ENCODE measurements around the gene FZD7.

DNA sequence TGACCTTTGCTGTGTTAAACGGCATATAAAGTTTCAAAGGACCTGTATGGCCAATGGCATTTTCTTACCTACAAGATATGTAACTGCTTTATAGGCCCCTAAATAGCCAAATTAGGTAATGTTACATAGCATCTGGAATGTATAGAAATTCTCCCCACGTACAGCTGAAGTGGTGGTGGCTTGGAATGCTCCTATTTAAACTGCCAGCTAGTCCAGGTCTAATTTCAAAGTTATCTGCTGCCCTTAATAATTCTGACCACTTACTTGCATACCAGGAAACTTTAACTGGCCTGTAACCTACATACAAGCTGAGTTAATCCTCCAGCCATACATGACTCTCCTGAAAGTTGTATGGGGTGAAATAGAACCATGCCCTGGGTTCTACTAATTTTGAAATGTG, 40.7 kb downstream of the FZD7 start:
- TF ChIP-seq, protein P1, sequence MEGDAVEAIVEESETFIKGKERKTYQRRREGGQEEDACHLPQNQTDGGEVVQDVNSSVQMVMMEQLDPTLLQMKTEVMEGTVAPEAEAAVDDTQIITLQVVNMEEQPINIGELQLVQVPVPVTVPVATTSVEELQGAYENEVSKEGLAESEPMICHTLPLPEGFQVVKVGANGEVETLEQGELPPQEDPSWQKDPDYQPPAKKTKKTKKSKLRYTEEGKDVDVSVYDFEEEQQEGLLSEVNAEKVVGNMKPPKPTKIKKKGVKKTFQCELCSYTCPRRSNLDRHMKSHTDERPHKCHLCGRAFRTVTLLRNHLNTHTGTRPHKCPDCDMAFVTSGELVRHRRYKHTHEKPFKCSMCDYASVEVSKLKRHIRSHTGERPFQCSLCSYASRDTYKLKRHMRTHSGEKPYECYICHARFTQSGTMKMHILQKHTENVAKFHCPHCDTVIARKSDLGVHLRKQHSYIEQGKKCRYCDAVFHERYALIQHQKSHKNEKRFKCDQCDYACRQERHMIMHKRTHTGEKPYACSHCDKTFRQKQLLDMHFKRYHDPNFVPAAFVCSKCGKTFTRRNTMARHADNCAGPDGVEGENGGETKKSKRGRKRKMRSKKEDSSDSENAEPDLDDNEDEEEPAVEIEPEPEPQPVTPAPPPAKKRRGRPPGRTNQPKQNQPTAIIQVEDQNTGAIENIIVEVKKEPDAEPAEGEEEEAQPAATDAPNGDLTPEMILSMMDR (conservative IDR thresholded peaks at IDR 0.05 in 1 of 2, IDR thresholded peaks at IDR 0.05 in 1 of 2; ENCODE audit: low read depth in 1 of 2, low read length in 2 of 2): no peak
- TF ChIP-seq EZH2 (IDR thresholded peaks at IDR 0.05; ENCODE audit: low read length, missing control alignments): no peak
